HG03135 (cell line): ENCODE results near the gene BCL2A1.
"Not testable (repeated sequence)": the region's sequence is repeated elsewhere in the genome, so short reads cannot be mapped to it uniquely, and the experiment has no call there.

Experiments used
- ATAC-seq: cut with Tn5 transposase; IDR thresholded peaks from one replicate; pipeline ENCODE4 v1.9.1; 2021; ENCODE audit warnings: mild to moderate bottlenecking, moderate library complexity; ENCODE audit not compliant: unreplicated experiment

Gene BCL2A1

GRCh38 chr15:79989682-79990081, 18.7 kb upstream of the BCL2A1 start:
- ATAC-seq = no peak

- no peak for ATAC-seq
Observed at GRCh38 chr15:79989183-79989582, 18.2 kb upstream of the BCL2A1 start.

DNA sequence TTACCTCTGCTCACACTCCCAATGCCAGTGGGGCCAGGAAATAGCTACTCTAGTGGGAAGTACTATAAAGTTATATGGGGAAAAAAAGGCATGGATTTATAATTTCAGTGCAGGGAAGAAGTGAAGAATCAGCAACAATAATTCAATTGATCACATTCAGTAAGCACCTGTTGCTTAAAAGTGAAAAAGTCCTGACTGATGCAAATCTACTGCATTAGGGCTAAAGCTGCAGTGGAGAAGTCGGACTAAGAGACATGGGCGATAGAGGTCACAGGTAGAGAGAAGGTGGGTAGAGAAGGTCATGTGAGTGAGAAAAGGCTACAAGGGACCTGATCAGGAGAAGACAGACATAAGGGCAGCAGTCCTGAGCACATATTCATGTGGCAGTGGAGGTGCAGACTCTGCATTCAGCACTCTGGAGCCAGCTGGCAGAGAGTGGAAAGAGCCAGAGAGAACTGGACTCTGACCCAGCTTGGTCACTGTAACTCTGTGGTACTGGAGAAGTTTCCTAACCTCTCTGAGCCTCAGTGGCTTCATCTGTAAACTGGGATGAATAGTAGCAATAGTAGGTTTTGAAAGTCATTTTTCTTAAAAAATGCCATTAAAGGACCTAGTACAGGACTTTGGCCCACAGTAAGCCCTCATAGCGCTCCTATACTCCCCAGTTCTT, 17.6 kb upstream of the BCL2A1 start:
- no peak for ATAC-seq

DNA sequence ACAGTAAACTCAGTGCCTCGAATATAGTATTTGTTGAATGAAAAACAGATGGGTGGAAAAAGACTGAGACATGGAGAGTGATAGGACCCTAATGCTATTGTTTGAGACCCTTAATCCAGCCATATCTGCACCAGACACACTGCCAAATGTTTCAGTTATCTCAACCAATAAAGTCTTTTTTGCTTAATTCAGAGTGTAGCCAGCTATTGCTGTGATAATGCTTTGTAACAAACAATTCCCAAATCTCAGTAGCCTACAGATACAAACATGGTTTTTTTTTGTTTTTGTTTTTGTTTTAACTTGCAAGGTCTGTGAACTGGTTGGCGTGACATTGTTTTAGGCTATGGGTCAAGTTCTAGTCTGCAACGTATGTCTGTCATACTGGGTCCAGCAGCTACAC, 17.0 kb upstream of the BCL2A1 start:
- no peak for ATAC-seq

- ATAC-seq = no peak
Observed at GRCh38 chr15:79987569-79987955, 16.6 kb upstream of the BCL2A1 start.

DNA sequence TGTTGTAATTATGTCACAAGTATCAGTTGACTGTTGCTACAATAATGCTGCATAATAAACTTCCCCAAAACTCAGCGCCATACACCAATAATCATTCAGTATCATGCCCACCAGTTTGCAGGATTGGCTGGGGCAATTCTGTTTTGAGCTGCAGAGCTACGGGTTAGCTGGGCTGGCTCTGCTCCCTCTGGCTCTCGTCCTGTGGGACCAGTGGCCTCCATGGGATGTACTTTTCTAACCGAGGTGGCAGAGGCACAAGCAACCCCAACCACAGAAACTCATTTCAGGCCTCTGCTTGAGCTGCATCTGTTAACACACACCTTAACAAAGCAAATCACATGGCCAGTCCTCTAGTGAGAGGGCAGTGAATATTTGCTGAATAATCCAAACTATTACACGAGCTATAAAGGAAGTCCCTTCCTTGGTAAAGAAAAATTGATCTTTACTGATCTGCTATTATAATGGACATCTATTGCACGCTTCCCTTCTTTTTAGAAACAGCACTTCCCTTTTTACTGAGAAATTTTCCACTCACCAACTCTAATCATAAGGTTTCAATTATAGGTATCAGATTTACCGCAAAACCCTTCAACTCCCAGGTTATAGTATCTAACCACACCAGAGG, 10.9 kb upstream of the BCL2A1 start:
- ATAC-seq = peak; percentile 39

DNA sequence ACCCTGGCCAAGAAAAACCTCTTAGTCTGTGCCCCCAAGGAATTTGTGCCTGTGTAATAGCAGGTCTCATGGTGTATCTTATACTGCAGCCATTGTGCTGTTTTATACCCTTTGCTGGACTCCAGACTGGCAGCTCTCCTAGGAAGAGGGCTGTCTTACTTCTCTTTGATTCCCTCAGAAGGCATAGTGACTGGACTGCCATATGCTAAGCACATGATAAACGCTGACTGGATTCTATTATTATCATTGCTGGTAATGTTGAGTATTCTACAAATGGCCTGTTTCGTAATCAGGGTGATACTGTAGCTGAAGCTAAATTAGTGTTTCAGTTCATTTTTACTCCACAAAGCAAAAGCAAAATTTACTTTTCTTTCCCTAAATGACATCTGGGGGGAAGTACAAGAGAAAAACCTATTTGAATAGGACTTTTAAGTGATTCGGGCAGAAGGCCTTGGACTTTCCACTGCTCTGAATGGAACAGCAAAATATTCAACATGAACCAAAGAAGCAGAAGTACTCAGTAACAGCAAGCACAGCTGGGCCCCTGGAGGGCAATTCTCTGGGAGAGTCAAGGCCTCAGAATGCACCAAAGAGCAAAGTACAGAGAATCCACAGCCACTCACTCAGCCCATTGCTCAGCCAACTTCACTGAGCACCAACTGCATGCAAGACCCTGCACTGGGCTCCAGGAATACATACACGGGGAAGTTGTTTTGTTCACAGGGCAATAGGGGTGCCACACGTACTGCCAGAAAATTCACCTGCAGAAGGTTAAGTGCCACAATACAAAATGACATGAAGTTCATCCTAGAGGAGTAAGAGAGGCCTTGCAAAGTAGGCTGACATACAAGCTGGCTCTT, 7.9 kb upstream of the BCL2A1 start:
- peak; percentile 64 for ATAC-seq

GRCh38 chr15:79978260-79978654, 7.3 kb upstream of the BCL2A1 start:
- no peak for ATAC-seq

- peak; percentile 45 for ATAC-seq
Observed at GRCh38 chr15:79977431-79978054, 6.5 kb upstream of the BCL2A1 start.

DNA sequence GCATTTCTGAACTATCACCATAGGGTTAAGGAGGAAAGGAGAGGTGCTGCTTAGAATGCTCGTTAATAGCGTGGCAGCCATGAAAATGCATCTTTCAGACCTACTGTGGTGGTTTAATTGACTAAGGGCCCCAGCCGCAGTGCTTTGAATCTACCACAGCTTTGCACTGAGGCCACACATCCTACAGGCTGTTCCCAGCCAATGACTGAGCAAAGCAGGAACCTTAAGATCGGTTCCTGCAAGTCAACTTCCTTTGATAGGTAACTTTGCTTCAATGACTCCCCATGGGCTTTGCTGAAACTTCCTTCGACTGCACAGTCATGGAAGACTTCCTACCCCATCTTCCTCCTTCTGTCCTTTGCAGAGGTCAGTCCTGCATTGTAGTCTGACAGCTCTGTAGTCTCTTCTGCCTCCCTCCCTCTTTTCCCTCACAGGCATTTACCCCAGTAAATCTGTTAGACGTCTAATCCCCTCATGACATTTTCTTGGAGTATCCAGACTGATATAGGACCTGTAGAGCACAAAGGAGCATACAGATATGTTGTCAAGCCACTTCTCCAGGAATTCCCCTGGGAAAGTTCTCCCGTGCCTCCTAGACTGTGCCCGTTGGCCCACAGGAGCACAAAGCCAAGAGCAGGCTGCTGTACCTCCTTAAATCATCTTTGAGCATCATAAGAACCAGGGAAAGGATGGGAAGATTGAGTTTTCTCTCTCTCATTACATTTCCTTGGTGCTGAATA, 2.6 kb upstream of the BCL2A1 start:
- no peak for ATAC-seq

DNA sequence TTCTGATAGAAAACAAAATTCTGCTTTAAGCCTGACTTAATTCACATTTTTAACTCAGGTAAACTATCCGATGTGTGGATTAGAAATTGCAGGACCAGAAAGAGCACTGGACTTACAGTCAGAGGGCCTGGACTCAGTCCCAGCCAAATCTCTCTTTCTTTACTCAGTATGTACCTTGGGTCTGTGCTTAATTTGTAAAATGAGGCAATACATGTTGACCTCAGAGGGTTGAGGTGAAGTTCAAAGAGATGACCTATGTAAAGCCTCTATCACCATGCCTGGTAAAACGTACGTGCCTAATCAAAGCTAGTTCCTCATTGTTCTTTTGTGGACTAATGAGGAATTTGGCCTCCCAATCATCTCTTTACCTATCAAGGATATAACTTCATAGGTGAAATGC, 1.9 kb upstream of the BCL2A1 start:
- ATAC-seq = no peak

DNA sequence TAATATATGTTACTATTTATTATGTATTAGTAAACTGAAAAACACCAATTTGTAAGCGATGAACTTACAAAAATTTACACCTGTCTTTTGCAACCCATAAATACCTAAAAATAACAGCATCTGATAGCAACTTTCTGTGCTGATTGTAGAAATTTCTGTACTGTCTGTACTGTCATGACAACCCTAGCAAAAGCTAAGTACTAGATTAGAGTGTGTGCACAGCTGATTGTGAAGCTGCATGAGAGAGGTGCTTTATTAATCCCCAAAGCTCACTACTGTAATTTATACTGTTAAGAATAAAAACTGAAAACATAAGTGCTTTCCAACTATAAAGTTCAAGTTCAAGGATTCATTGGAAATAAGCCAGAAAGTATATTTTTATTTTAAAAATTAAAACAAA, 815 bp downstream of the BCL2A1 start:
- no peak for ATAC-seq

GRCh38 chr15:79969146-79969545, 1.9 kb downstream of the BCL2A1 start:
- ATAC-seq = no peak

- ATAC-seq = no peak
Observed at GRCh38 chr15:79967298-79968182, 3.5 kb downstream of the BCL2A1 start.

GRCh38 chr15:79966634-79967297, 4.2 kb downstream of the BCL2A1 start:
- no peak for ATAC-seq

- no peak for ATAC-seq
Observed at GRCh38 chr15:79965846-79966630, 5.0 kb downstream of the BCL2A1 start.

DNA sequence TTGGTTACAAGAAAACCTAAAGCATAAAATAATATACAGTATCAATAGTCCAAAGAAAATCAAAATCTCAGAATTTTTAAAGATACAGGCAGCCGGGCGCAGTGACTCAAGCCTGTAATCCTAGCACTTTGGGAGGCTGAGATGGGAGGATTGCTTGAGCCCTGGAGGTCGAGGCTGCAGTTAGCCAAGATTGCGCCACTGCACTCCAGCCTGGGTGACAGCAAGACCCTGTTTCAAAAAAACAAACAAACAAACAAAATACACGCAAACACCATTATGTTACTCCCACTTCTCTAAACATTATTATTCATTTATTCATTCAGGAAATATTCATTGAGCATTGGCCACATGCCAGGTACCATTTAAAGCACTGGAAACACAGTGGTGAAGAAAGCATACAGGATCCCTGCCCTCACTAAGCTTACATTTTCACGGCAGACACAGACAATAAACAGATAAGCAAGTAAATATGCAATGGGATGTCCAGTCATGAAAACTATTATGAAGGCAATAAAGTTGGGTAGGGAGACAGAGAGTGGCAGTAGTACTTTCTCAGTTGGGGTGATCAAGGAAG, 6.7 kb downstream of the BCL2A1 start:
- ATAC-seq = no peak

GRCh38 chr15:79962921-79963320, 8.1 kb downstream of the BCL2A1 start:
- not testable (repeated sequence) for ATAC-seq
